Stimulated activated CD8-positive, alpha-beta memory T cell treated with anti-CD3 and anti-CD28 coated beads, Interleukin-7, amount 100 ng/mL, for 48 hours (primary cell): ENCODE results near the gene STAT5A.
"Not testable (repeated sequence)": the region's sequence is repeated elsewhere in the genome, so short reads cannot be mapped to it uniquely, and the experiment has no call there.

ENCODE experiments used
- DNase-seq, 2 donors: peaks; one replicate each; pipeline ENCODE4 v3.0.0-alpha.2; 2020; ENCODE audit warnings: low read depth in 1 of 2; ENCODE audit errors: extremely low read depth in 1 of 2

Gene STAT5A

DNA sequence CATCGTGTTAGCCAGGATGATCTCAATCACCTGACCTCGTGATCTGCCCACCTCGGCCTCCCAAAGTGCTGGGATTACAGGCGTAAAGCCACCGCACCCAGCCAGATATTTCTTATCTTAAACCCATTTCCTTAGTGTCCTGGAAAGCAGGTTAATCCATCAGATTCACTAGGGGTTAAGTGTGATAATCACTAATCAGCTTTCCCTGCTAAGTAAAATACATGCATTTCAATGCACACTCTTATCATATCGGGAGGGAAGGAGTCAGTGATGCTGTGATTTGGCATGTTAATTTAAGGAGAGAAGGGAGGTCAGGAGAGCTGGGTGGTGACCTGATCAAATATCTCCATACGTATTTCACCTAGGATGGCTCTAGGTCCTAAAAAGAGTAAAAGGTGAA, 70.8 kb downstream of the STAT5A start:
- no peak for DNase-seq

DNA sequence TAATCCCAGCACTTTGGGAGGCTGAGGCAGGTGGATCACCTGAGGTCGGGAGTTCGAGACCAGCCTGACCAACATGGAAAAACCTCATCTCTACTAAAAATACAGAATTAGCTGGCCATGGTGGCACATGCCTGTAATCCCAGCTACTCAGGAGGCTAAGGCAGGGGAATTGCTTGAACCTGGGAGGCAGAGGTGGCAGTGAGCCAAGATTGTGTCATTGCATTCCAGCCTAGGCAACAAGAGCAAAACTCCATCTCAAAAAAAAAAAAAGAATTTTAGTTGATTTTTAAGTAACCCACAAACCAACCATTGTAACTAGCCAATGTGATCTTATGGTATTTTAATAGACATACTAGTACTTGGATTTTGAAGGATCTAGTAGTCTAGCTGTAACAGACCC, 72.1 kb downstream of the STAT5A start:
- DNase-seq = not testable (repeated sequence)
